Type B pancreatic cell (in vitro differentiated cells): ENCODE measurements around the gene LEAP2. TPM values are rescaled to one million over a fixed set of nuclear protein-coding genes. Genes with fewer than 3 reads are reported as not detected.

Experiments
- DNase-seq: peaks from one replicate; pipeline ENCODE4 v3.0.0; 2021; ENCODE audit warnings: mixed read lengths; ENCODE audit not compliant: unreplicated experiment; ENCODE audit errors: extremely low spot score
- H3K27ac Mint-ChIP-seq: 2 replicates; pipeline ENCODE4 v1.8.0; 2021; ENCODE audit warnings: mild to moderate bottlenecking, mixed read lengths
- H3K27me3 Mint-ChIP-seq: 2 replicates; pipeline ENCODE4 v1.8.0; 2021; ENCODE audit warnings: mixed read lengths
- H3K36me3 Mint-ChIP-seq: 2 replicates; pipeline ENCODE4 v1.8.0; 2021; ENCODE audit warnings: mixed read lengths
- H3K4me1 Mint-ChIP-seq: one replicate; pipeline ENCODE4 v1.8.0; 2021; ENCODE audit warnings: mixed read lengths; ENCODE audit not compliant: unreplicated experiment
- H3K4me3 Mint-ChIP-seq: 2 replicates; pipeline ENCODE4 v1.8.0; 2021; ENCODE audit warnings: mild to moderate bottlenecking, mixed read lengths
- H3K9me3 Mint-ChIP-seq: 2 replicates; pipeline ENCODE4 v1.8.0; 2021; ENCODE audit warnings: mixed read lengths
- CTCF ChIP-seq: fragments of 200-600 bp; sonication (generic); conservative IDR thresholded peaks from 2 replicates; pipeline ENCODE4 v1.5.0; 2021; ENCODE audit warnings: antibody characterized with exemption, mild to moderate bottlenecking
- total RNA-seq: library from RNA; stranded (reverse); gene quantifications from 2 replicates; pipeline ENCODE4 v1.2.1, GENCODE V29; 2021; ENCODE audit warnings: low replicate concordance

Gene LEAP2
- total RNA-seq, 1 donor from 2014 or later: 2.9 TPM

- Mint-ChIP-seq H3K27me3 (peaks cover 3% of the 10 kb centered on the region), H3K4me3 (no peak overlapping the region), H3K9me3 (no peaks in the 10 kb centered on the region), H3K27ac (peak overlapping the region; percentile 90), H3K4me1 (peaks cover 26% of the 10 kb centered on the region), H3K36me3 (no peaks in the 10 kb centered on the region)
- no peak for DNase-seq
- TF ChIP-seq CTCF: no peak
Measured at GRCh38 chr5:132839426-132840301, 33.8 kb upstream of the LEAP2 start.

- H3K36me3 Mint-ChIP-seq: no peaks in the 10 kb centered on the region
- no peak for DNase-seq
- peaks cover 26% of the 10 kb centered on the region for H3K4me1 Mint-ChIP-seq
- no peak for TF ChIP-seq CTCF
- H3K9me3 Mint-ChIP-seq: no peaks in the 10 kb centered on the region
- no peak overlapping the region for H3K4me3 Mint-ChIP-seq
- peaks cover 3% of the 10 kb centered on the region for H3K27me3 Mint-ChIP-seq
- peak overlapping the region; percentile 90 for H3K27ac Mint-ChIP-seq
Measured at GRCh38 chr5:132840313-132840712, 33.2 kb upstream of the LEAP2 start.

GRCh38 chr5:132840896-132841295 is 32.6 kb upstream of the LEAP2 start:
- no peak overlapping the region for H3K4me3 Mint-ChIP-seq
- peaks cover 26% of the 10 kb centered on the region for H3K4me1 Mint-ChIP-seq
- no peak for DNase-seq
- no peaks in the 10 kb centered on the region for H3K36me3 Mint-ChIP-seq
- TF ChIP-seq CTCF: no peak
- peaks cover 3% of the 10 kb centered on the region for H3K27me3 Mint-ChIP-seq
- peak overlapping the region; percentile 90 for H3K27ac Mint-ChIP-seq
- no peaks in the 10 kb centered on the region for H3K9me3 Mint-ChIP-seq

- DNase-seq: no peak
- peaks cover 26% of the 10 kb centered on the region for H3K4me1 Mint-ChIP-seq
- H3K27ac Mint-ChIP-seq: no peak overlapping the region
- no peaks in the 10 kb centered on the region for H3K9me3 Mint-ChIP-seq
- TF ChIP-seq CTCF: no peak
- no peak overlapping the region for H3K4me3 Mint-ChIP-seq
- H3K27me3 Mint-ChIP-seq: peaks cover 3% of the 10 kb centered on the region
- no peaks in the 10 kb centered on the region for H3K36me3 Mint-ChIP-seq
Measured at GRCh38 chr5:132841305-132841704, 32.2 kb upstream of the LEAP2 start.

GRCh38 chr5:132848270-132848669 is 25.2 kb upstream of the LEAP2 start:
- H3K36me3 Mint-ChIP-seq: no peaks in the 10 kb centered on the region
- no peak for TF ChIP-seq CTCF
- no peaks in the 10 kb centered on the region for H3K9me3 Mint-ChIP-seq
- peaks cover 2% of the 10 kb centered on the region for H3K27me3 Mint-ChIP-seq
- no peak overlapping the region for H3K4me3 Mint-ChIP-seq
- no peak for DNase-seq
- no peak overlapping the region for H3K27ac Mint-ChIP-seq
- no peaks in the 10 kb centered on the region for H3K4me1 Mint-ChIP-seq
